SU-DHL-6 (cell line): Measurements from ENCODE around the gene ZNF341.

Experiments
- EZH2phosphoT487 ChIP-seq: fragments of 200-600 bp; sonication (generic), shearing (Covaris generic); conservative IDR thresholded peaks from 2 replicates; pipeline ENCODE4 v1.6.1; 2018; ENCODE audit warnings: mild to moderate bottlenecking, antibody characterized with exemption, low read length, moderate library complexity, mixed read lengths
- TF ChIP-seq, protein P1 (sequence below): fragments of 200-600 bp; sonication (generic); IDR thresholded peaks from one replicate; pipeline ENCODE4 v1.5.1; 2017; ENCODE audit warnings: antibody characterized with exemption, mild to moderate bottlenecking, low read length, moderate library complexity; ENCODE audit not compliant: insufficient read depth, poor library complexity, severe bottlenecking

DNA sequence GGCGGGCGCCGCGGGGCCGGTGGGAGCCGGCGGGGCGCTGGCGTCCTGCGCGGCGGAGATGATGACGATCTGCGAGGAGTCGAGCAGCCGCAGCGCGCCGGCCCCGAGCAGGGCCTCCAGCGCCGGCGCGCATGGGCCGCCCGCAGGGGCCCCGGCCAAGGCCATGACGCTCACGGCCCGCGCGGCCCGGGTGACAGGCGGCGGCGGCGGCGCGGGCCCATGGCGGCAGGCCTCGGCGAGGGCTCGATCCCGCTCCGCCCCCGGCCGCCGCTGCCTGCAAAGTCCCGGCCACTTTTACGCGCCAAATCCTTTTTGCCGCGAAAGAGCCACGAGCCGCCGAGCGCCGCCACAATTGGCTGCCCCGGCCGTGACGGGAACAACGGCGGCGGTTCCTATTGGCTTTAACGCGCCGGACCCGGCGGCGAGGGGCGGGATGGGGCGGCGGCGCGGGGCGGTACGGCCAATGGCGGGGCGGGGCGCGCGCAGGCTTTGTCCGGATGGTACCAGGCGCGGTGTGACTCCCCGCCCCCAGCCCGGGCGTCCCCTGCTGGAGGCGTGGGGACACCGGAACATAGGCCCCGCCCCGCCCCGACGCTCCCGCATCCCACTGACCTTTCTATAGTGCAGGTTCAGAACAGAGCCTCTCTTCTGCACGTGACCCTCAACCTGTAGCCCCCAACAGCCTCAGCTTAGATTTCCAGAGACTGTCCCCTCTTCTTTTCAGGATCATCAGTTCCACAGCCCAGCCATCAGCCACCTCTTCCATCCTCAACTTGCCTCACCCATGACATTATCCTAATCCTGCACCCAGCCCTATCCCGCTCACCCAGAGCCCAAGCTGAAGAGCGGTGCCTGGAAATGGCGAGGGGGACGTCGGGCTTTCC lies 45.5 kb upstream of the ZNF341 start, which contains the start of gene E2F1:
- TF ChIP-seq, protein P1, sequence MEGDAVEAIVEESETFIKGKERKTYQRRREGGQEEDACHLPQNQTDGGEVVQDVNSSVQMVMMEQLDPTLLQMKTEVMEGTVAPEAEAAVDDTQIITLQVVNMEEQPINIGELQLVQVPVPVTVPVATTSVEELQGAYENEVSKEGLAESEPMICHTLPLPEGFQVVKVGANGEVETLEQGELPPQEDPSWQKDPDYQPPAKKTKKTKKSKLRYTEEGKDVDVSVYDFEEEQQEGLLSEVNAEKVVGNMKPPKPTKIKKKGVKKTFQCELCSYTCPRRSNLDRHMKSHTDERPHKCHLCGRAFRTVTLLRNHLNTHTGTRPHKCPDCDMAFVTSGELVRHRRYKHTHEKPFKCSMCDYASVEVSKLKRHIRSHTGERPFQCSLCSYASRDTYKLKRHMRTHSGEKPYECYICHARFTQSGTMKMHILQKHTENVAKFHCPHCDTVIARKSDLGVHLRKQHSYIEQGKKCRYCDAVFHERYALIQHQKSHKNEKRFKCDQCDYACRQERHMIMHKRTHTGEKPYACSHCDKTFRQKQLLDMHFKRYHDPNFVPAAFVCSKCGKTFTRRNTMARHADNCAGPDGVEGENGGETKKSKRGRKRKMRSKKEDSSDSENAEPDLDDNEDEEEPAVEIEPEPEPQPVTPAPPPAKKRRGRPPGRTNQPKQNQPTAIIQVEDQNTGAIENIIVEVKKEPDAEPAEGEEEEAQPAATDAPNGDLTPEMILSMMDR: no peak
- TF ChIP-seq EZH2phosphoT487: no peak
